Astrocyte (in vitro differentiated cells and primary cell): ENCODE results near the gene MMAB. TPM values are rescaled to one million over a fixed set of nuclear protein-coding genes. Genes with fewer than 3 reads are reported as not detected.

Experiments
- DNase-seq: peaks from one replicate; pipeline ENCODE4 v3.0.0-alpha.2; 2010; ENCODE audit warnings: low read depth
- FAIRE-seq: peaks from 2 replicates; lab custom pipeline; 2011; peaks lifted over from hg19 to GRCh38; lab: Jason Lieb, UNC
- H2AFZ ChIP-seq: 2 replicates; pipeline ENCODE4 v1.6.0; 2012; ENCODE audit warnings: low read depth, low read length, inconsistent platforms
- H3K27ac ChIP-seq: 2 replicates; pipeline ENCODE4 v1.5.1; 2011; ENCODE audit warnings: low read depth, low read length, inconsistent platforms
- H3K27me3 ChIP-seq: 2 replicates; pipeline ENCODE4 v1.6.0; 2011; ENCODE audit warnings: low read length, inconsistent platforms; ENCODE audit not compliant: insufficient read depth
- H3K36me3 ChIP-seq: 2 replicates; pipeline ENCODE4 v1.5.1; 2011; ENCODE audit warnings: low read length, inconsistent platforms; ENCODE audit not compliant: insufficient read depth
- H3K4me1 ChIP-seq: 2 replicates; pipeline ENCODE4 v1.5.1; 2011; ENCODE audit warnings: low read length, inconsistent platforms; ENCODE audit not compliant: insufficient read depth
- H3K4me2 ChIP-seq: 2 replicates; pipeline ENCODE4 v1.6.0; 2012; ENCODE audit warnings: low read length, inconsistent platforms
- H3K4me3 ChIP-seq: 2 replicates; pipeline ENCODE4 v1.5.1; 2011; ENCODE audit warnings: low read depth, mild to moderate bottlenecking, low read length, inconsistent platforms; ENCODE audit not compliant: insufficient read depth
- H3K79me2 ChIP-seq: 2 replicates; pipeline ENCODE4 v1.6.0; 2012; ENCODE audit warnings: mild to moderate bottlenecking, low read length, inconsistent platforms; ENCODE audit not compliant: insufficient read depth
- H3K9ac ChIP-seq: 2 replicates; pipeline ENCODE4 v1.6.0; 2012; ENCODE audit warnings: mild to moderate bottlenecking, low read length, inconsistent platforms
- H3K9me3 ChIP-seq: 2 replicates; pipeline ENCODE4 v1.5.1; 2012; ENCODE audit warnings: low read depth, mild to moderate bottlenecking, low read length, inconsistent platforms; ENCODE audit not compliant: insufficient read depth
- H4K20me1 ChIP-seq: 2 replicates; pipeline ENCODE4 v1.6.0; 2012; ENCODE audit warnings: low read length, inconsistent platforms; ENCODE audit not compliant: insufficient read depth
- H3K27ac Mint-ChIP-seq: one replicate; pipeline ENCODE4 v1.8.0; 2021; ENCODE audit warnings: mild to moderate bottlenecking, mixed read lengths; ENCODE audit not compliant: unreplicated experiment
- H3K27me3 Mint-ChIP-seq: one replicate; pipeline ENCODE4 v1.8.0; 2021; ENCODE audit warnings: low read depth, mixed read lengths; ENCODE audit not compliant: unreplicated experiment
- H3K36me3 Mint-ChIP-seq: one replicate; pipeline ENCODE4 v1.8.0; 2021; ENCODE audit warnings: low read depth, mixed read lengths; ENCODE audit not compliant: unreplicated experiment
- H3K4me1 Mint-ChIP-seq: one replicate; pipeline ENCODE4 v1.8.0; 2021; ENCODE audit warnings: low read depth, mixed read lengths; ENCODE audit not compliant: unreplicated experiment
- H3K4me3 Mint-ChIP-seq: one replicate; pipeline ENCODE4 v1.8.0; 2021; ENCODE audit warnings: mild to moderate bottlenecking, moderate library complexity, mixed read lengths; ENCODE audit not compliant: unreplicated experiment
- H3K9me3 Mint-ChIP-seq: one replicate; pipeline ENCODE4 v1.8.0; 2021; ENCODE audit warnings: mild to moderate bottlenecking, mixed read lengths; ENCODE audit not compliant: unreplicated experiment
- EZH2 ChIP-seq: IDR thresholded peaks from 2 replicates; pipeline ENCODE4 v1.6.1; 2012; ENCODE audit warnings: mild to moderate bottlenecking, low read length, inconsistent platforms; ENCODE audit not compliant: insufficient read depth
- total RNA-seq: library from RNA; stranded (reverse); gene quantifications from 2 replicates; pipeline ENCODE4 v1.2.1, GENCODE V29; 2021
- TF ChIP-seq, protein P1 (sequence below): IDR thresholded peaks from 2 replicates; pipeline ENCODE4 v1.5.1; 2011; ENCODE audit warnings: low read depth, mild to moderate bottlenecking, inconsistent platforms, low read length, moderate library complexity; ENCODE audit not compliant: insufficient read depth

MMAB gene
- total RNA-seq, 1 donor from 2014 or later = 17.8 TPM

DNA sequence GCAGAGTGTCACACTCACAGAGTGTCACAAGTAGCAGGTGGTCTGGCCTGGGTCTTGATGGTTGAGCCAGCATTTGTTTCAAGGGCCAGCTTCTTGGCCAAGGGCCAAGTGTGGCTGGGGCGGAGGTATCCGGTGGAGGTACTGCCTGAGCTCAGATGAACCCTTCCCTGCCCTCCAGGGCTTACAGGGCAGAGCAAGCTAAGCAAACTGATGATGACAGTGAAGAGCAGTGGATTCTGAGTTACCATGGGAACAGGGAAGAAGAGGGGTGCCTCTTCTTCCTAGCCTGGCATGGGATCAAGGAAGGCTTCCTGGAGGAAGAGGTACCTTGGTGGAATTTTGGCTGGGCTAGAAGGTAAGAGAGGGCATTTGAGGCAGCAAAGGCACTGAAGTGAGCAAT, 36.0 kb upstream of the MMAB start:
- no peak overlapping the region for H3K4me3 ChIP-seq
- Mint-ChIP-seq H3K4me3 (no peak overlapping the region), H3K4me1 (no peaks in the 10 kb centered on the region), H3K27me3 (peaks cover 33% of the 10 kb centered on the region), H3K36me3 (no peaks in the 10 kb centered on the region), H3K27ac (no peak overlapping the region), H3K9me3 (peaks cover 10% of the 10 kb centered on the region)
- no peaks in the 10 kb centered on the region for H3K9me3 ChIP-seq
- no peaks in the 10 kb centered on the region for H4K20me1 ChIP-seq
- peaks cover 33% of the 10 kb centered on the region for H3K27me3 ChIP-seq
- H3K36me3 ChIP-seq = no peaks in the 10 kb centered on the region
- no peak for TF ChIP-seq EZH2
- TF ChIP-seq, protein P1, sequence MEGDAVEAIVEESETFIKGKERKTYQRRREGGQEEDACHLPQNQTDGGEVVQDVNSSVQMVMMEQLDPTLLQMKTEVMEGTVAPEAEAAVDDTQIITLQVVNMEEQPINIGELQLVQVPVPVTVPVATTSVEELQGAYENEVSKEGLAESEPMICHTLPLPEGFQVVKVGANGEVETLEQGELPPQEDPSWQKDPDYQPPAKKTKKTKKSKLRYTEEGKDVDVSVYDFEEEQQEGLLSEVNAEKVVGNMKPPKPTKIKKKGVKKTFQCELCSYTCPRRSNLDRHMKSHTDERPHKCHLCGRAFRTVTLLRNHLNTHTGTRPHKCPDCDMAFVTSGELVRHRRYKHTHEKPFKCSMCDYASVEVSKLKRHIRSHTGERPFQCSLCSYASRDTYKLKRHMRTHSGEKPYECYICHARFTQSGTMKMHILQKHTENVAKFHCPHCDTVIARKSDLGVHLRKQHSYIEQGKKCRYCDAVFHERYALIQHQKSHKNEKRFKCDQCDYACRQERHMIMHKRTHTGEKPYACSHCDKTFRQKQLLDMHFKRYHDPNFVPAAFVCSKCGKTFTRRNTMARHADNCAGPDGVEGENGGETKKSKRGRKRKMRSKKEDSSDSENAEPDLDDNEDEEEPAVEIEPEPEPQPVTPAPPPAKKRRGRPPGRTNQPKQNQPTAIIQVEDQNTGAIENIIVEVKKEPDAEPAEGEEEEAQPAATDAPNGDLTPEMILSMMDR = no peak
- H3K79me2 ChIP-seq = no peaks in the 10 kb centered on the region
- H3K9ac ChIP-seq = no peak overlapping the region
- FAIRE-seq (no peak), DNase-seq (no peak)
- no peak overlapping the region for H2AFZ ChIP-seq
- H3K4me1 ChIP-seq = no peaks in the 10 kb centered on the region
- H3K4me2 ChIP-seq = no peak overlapping the region
- H3K27ac ChIP-seq = no peak overlapping the region

GRCh38 chr12:109608793-109609192, 35.5 kb upstream of the MMAB start:
- Mint-ChIP-seq H3K4me1 (no peaks in the 10 kb centered on the region), H3K27ac (no peak overlapping the region), H3K4me3 (no peak overlapping the region), H3K9me3 (peaks cover 10% of the 10 kb centered on the region), H3K27me3 (peaks cover 33% of the 10 kb centered on the region), H3K36me3 (no peaks in the 10 kb centered on the region)
- Histone ChIP-seq H2AFZ (no peak overlapping the region), H3K9me3 (no peaks in the 10 kb centered on the region), H3K36me3 (no peaks in the 10 kb centered on the region), H3K27ac (no peak overlapping the region), H3K79me2 (no peaks in the 10 kb centered on the region), H3K9ac (no peak overlapping the region), H3K27me3 (peaks cover 29% of the 10 kb centered on the region), H3K4me3 (no peak overlapping the region), H3K4me2 (no peak overlapping the region), H4K20me1 (no peaks in the 10 kb centered on the region), H3K4me1 (no peaks in the 10 kb centered on the region)
- TF ChIP-seq EZH2 = no peak
- TF ChIP-seq, protein P1 = no peak
- FAIRE-seq (no peak), DNase-seq (no peak)

- Histone ChIP-seq H3K4me3 (no peak overlapping the region), H3K27ac (no peak overlapping the region), H3K79me2 (no peaks in the 10 kb centered on the region), H4K20me1 (no peaks in the 10 kb centered on the region), H3K27me3 (peaks cover 23% of the 10 kb centered on the region), H3K4me1 (no peaks in the 10 kb centered on the region), H3K9me3 (no peaks in the 10 kb centered on the region), H3K4me2 (no peak overlapping the region), H3K36me3 (no peaks in the 10 kb centered on the region), H3K9ac (no peak overlapping the region), H2AFZ (no peak overlapping the region)
- DNase-seq = no peak
- no peak overlapping the region for H3K4me3 Mint-ChIP-seq
- peaks cover 10% of the 10 kb centered on the region for H3K9me3 Mint-ChIP-seq
- H3K36me3 Mint-ChIP-seq = no peaks in the 10 kb centered on the region
- peaks cover 33% of the 10 kb centered on the region for H3K27me3 Mint-ChIP-seq
- no peak for FAIRE-seq
- no peaks in the 10 kb centered on the region for H3K4me1 Mint-ChIP-seq
- H3K27ac Mint-ChIP-seq = no peak overlapping the region
- TF ChIP-seq, protein P1 = no peak
- no peak for TF ChIP-seq EZH2
Observed at GRCh38 chr12:109608270-109608669, 35.0 kb upstream of the MMAB start.
